HCT116 (cell line): ENCODE data around the gene NOC4L. TPM values are rescaled to one million over a fixed set of nuclear protein-coding genes. Genes with fewer than 3 reads are reported as not detected.
A peak's percentile ranks its signal among the peaks of the same experiment; 100 is the strongest.

Source experiments
- ATAC-seq: fragments of 200-7000 bp; cut with Tn5 transposase; 2 replicates; pipeline ENCODE4 v1.9.1; 2020; ENCODE audit warnings: mild to moderate bottlenecking, moderate library complexity
- BruUV-seq: library from RNA; stranded (reverse); fragments of 400-500 nt; replicated peaks from 2 replicates; lab custom pipeline; 2021; lab: Mats Ljungman, UMichigan
- CTCF ChIA-PET: fragments of 300-600 bp; sonication (Branson Sonifier 250); formaldehyde crosslinking; loops from one replicate; lab custom pipeline; 2021; ENCODE audit warnings: antibody characterized with exemption; lab: Charles Lee
- POLR2A ChIA-PET: fragments of 300-600, 350-600 bp; sonication (Branson Sonifier 250); formaldehyde crosslinking; loops from one replicate; lab custom pipeline; 2021; ENCODE audit warnings: antibody characterized with exemption; lab: Charles Lee
- RAD21 ChIA-PET, 2 experiments: fragments of 300-600 bp; sonication (Branson Sonifier 250); formaldehyde crosslinking; loops; one replicate each; lab custom pipeline; 2023; ENCODE audit warnings: low total read pairs in 2 of 2; ENCODE audit not compliant: uncharacterized antibody in 2 of 2, unreplicated experiment in 2 of 2, low non-redundant PET in 1 of 2; lab: Charles Lee
- DNase-seq: peaks from one replicate; pipeline ENCODE4 v3.0.0-alpha.2; 2010; ENCODE audit warnings: low read depth, low spot score
- H2AFZ ChIP-seq: fragments of 200-600 bp; shearing (Covaris generic), sonication (generic); 2 replicates; pipeline ENCODE4 v1.6.1; 2017; ENCODE audit warnings: low read depth, mixed run types, mixed read lengths, antibody characterized with exemption, low read length; ENCODE audit not compliant: poor library complexity, severe bottlenecking
- H3K27ac ChIP-seq: 2 replicates; pipeline ENCODE4 v1.5.1; 2012; ENCODE audit warnings: low read depth, low read length
- H3K27me3 ChIP-seq: fragments of 200-600 bp; sonication (generic); 2 replicates; pipeline ENCODE4 v1.6.1; 2016; ENCODE audit warnings: mixed run types, low read length, mixed read lengths; ENCODE audit not compliant: insufficient read depth
- H3K36me3 ChIP-seq, 2 experiments: fragments of 200-500 bp in 1 of 2; fragments of 200-600 bp in 1 of 2; sonication (Bioruptor generic) in 1 of 2; sonication (generic) in 1 of 2; 2 replicates each; pipeline versions ENCODE4 v1.5.1 to v1.6.1; 2014 to 2016; ENCODE audit warnings: low read length in 2 of 2, inconsistent platforms in 1 of 2, mixed read lengths in 1 of 2, mixed run types in 1 of 2; ENCODE audit not compliant: insufficient read depth in 2 of 2, control insufficient read depth in 1 of 2
- H3K4me1 ChIP-seq, 2 experiments: fragments of 200-600 bp in 1 of 2; sonication (generic) in 1 of 2; 2 replicates each; pipeline versions ENCODE4 v1.5.1 to v1.6.1; 2012 to 2017; ENCODE audit warnings: low read length in 2 of 2, inconsistent platforms in 1 of 2, mild to moderate bottlenecking in 1 of 2, mixed read lengths in 1 of 2, mixed run types in 1 of 2, moderate library complexity in 1 of 2; ENCODE audit not compliant: insufficient read depth in 2 of 2, control insufficient read depth in 1 of 2
- H3K4me2 ChIP-seq: fragments of 200-600 bp; sonication (generic); 2 replicates; pipeline ENCODE4 v1.6.1; 2017; ENCODE audit warnings: mixed run types, low read length, mixed read lengths
- H3K4me3 ChIP-seq, 2 experiments: fragments of 200-600 bp in 1 of 2; sonication (generic) in 1 of 2; replicated peaks in 1 of 2; 2 replicates each; pipeline ENCODE4 v1.5.1; 2011 to 2016; ENCODE audit warnings: low read length in 2 of 2, control low read depth in 1 of 2, low read depth in 1 of 2, mild to moderate bottlenecking in 1 of 2, mixed read lengths in 1 of 2, mixed run types in 1 of 2
- H3K79me2 ChIP-seq: fragments of 200-600 bp; sonication (generic); 2 replicates; pipeline ENCODE4 v1.6.1; 2017; ENCODE audit warnings: mild to moderate bottlenecking, mixed run types, low read length, moderate library complexity, mixed read lengths; ENCODE audit not compliant: insufficient read depth
- H3K9ac ChIP-seq: fragments of 200-600 bp; sonication (generic); 2 replicates; pipeline ENCODE4 v1.6.1; 2016; ENCODE audit warnings: low read length, mixed read lengths
- H3K9me2 ChIP-seq: fragments of 200-600 bp; sonication (generic), shearing (Covaris generic); 2 replicates; pipeline ENCODE4 v1.6.1; 2017; ENCODE audit warnings: mixed run types, mild to moderate bottlenecking, moderate library complexity; ENCODE audit not compliant: insufficient read depth
- H3K9me3 ChIP-seq, 2 experiments: fragments of 200-500 bp in 1 of 2; fragments of 200-600 bp in 1 of 2; sonication (Bioruptor generic) in 1 of 2; sonication (generic) in 1 of 2; 2 replicates each; pipeline ENCODE4 v1.6.1; 2014 to 2017; ENCODE audit warnings: low read length in 2 of 2, mixed read lengths in 2 of 2, inconsistent platforms in 1 of 2, low read depth in 1 of 2, mild to moderate bottlenecking in 1 of 2, mixed run types in 1 of 2, moderate library complexity in 1 of 2; ENCODE audit not compliant: control insufficient read depth in 1 of 2, insufficient read depth in 1 of 2
- H4K20me1 ChIP-seq: fragments of 200-600 bp; sonication (generic), shearing (Covaris generic); 2 replicates; pipeline ENCODE4 v1.6.1; 2017; ENCODE audit warnings: mixed run types, mild to moderate bottlenecking, moderate library complexity; ENCODE audit not compliant: insufficient read depth
- CBX3 ChIP-seq: IDR thresholded peaks from 2 replicates; pipeline ENCODE4 v1.6.1; 2012; ENCODE audit warnings: low read depth
- CEBPB ChIP-seq: IDR thresholded peaks from 2 replicates; pipeline ENCODE4 v1.6.1; 2012; ENCODE audit warnings: low read depth
- EGR1 ChIP-seq: IDR thresholded peaks from 2 replicates; pipeline ENCODE4 v1.6.1; 2012; ENCODE audit warnings: low read depth
- FOSL1 ChIP-seq: IDR thresholded peaks from 2 replicates; pipeline ENCODE4 v1.6.1; 2012; ENCODE audit warnings: low read depth
- MAX ChIP-seq: IDR thresholded peaks from 2 replicates; pipeline ENCODE4 v1.6.1; 2012
- POLR2A ChIP-seq: IDR thresholded peaks from 2 replicates; pipeline ENCODE4 v1.7.0; 2011; ENCODE audit warnings: borderline replicate concordance; ENCODE audit not compliant: insufficient read depth, insufficient read length; ENCODE audit errors: extremely low read depth
- POLR2AphosphoS5 ChIP-seq: IDR thresholded peaks from 2 replicates; pipeline ENCODE4 v1.6.1; 2011; ENCODE audit warnings: mild to moderate bottlenecking, low read depth, low read length, moderate library complexity
- RAD21 ChIP-seq: IDR thresholded peaks from 2 replicates; pipeline ENCODE4 v1.6.1; 2012; ENCODE audit warnings: low read depth, mild to moderate bottlenecking
- REST ChIP-seq: IDR thresholded peaks from 2 replicates; pipeline ENCODE4 v1.6.1; 2012; ENCODE audit warnings: low read depth
- SIN3A ChIP-seq: IDR thresholded peaks from 2 replicates; pipeline ENCODE4 v1.6.1; 2012; ENCODE audit warnings: low read depth
- SP1 ChIP-seq: IDR thresholded peaks from 2 replicates; pipeline ENCODE4 v1.6.1; 2012; ENCODE audit warnings: low read depth
- YY1 ChIP-seq: IDR thresholded peaks from 2 replicates; pipeline ENCODE4 v1.6.1; 2011; ENCODE audit warnings: low read length, low read depth, moderate library complexity, mild to moderate bottlenecking; ENCODE audit not compliant: insufficient replicate concordance; ENCODE audit errors: extremely low read depth
- ZFX ChIP-seq: fragments of 450-650 bp; IDR thresholded peaks from 2 replicates; pipeline ENCODE4 v1.6.1; 2017
- ZNF274 ChIP-seq: fragments of 200-500 bp; sonication (Bioruptor generic); IDR thresholded peaks from 2 replicates; pipeline ENCODE4 v1.6.1; 2014; ENCODE audit warnings: mild to moderate bottlenecking, low read depth, low read length, inconsistent platforms
- intact Hi-C: fragments of 100-400 bp; cut with micrococcal nuclease; formaldehyde crosslinking; loops from 2 replicates; pipeline ENCODE4 v1.10.0; 2022
- total RNA-seq: library from RNA; stranded (reverse); gene quantifications from one replicate; pipeline ENCODE4 v1.2.1, GENCODE V29; 2021; ENCODE audit not compliant: unreplicated experiment
- TF ChIP-seq, protein P1 (sequence below): IDR thresholded peaks from 2 replicates; pipeline ENCODE4 v1.6.1; 2012

The NOC4L gene
- total RNA-seq, 1 experiment from 2014 or later, result 47.6 TPM

- ATAC-seq (no peak), DNase-seq (no peak)
- Histone ChIP-seq H3K36me3 (peaks cover 0 to 26% of the 10 kb centered on the region in 2 experiments; a peak in 2 of 4 replicates), H3K27me3 (no peaks in the 10 kb centered on the region), H3K79me2 (no peaks in the 10 kb centered on the region), H3K4me3 (no peak overlapping the region), H3K9me3 (peaks cover 0 to 16% of the 10 kb centered on the region in 2 experiments; a peak in 1 of 4 replicates), H2AFZ (no peak overlapping the region), H4K20me1 (no peaks in the 10 kb centered on the region), H3K4me1 (peaks cover 0 to 7% of the 10 kb centered on the region in 2 experiments; a peak in 1 of 4 replicates), H3K4me2 (no peak overlapping the region), H3K9me2 (no peaks in the 10 kb centered on the region), H3K27ac (peak overlapping the region; percentile 1; the same call in 1 of the 2 replicates), H3K9ac (no peak overlapping the region)
- no TSS peak for BruUV-seq
- intact Hi-C loops, result no loop called here
- CTCF ChIA-PET, result no interaction called here
- RAD21 ChIA-PET, result no interaction called here
- POLR2A ChIA-PET, result no interaction called here
- TF ChIP-seq EGR1 (no peak), POLR2A (no peak)
Measured at GRCh38 chr12:132156573-132157325, 12.5 kb downstream of the NOC4L start.

- DNase-seq (no peak), ATAC-seq (no peak)
- ChIA-PET POLR2A (no interaction called here), CTCF (no interaction called here), RAD21 (no interaction called here)
- no peak overlapping the region for H3K9ac ChIP-seq
- no TSS peak for BruUV-seq
- no peak overlapping the region for H3K27ac ChIP-seq
- H3K36me3 ChIP-seq, result peaks cover 0 to 26% of the 10 kb centered on the region in 2 experiments; a peak in 1 of 4 replicates
- H3K4me2 ChIP-seq, result no peak overlapping the region
- no peaks in the 10 kb centered on the region for H4K20me1 ChIP-seq
- no peaks in the 10 kb centered on the region for H3K79me2 ChIP-seq
- intact Hi-C loops, result no loop called here
- peaks cover 0 to 16% of the 10 kb centered on the region in 2 experiments; a peak in 1 of 4 replicates for H3K9me3 ChIP-seq
- peaks cover 0 to 7% of the 10 kb centered on the region in 2 experiments; a peak in 1 of 4 replicates for H3K4me1 ChIP-seq
- H3K9me2 ChIP-seq, result no peaks in the 10 kb centered on the region
- H2AFZ ChIP-seq, result no peak overlapping the region
- H3K27me3 ChIP-seq, result no peaks in the 10 kb centered on the region
- H3K4me3 ChIP-seq, result no peak overlapping the region
- TF ChIP-seq CBX3 (no peak), SP1 (no peak), POLR2AphosphoS5 (no peak), CEBPB (no peak), SIN3A (no peak), YY1 (no peak), MAX (no peak), FOSL1 (no peak), RAD21 (no peak), ZFX (no peak), REST (no peak), ZNF274 (no peak)
- TF ChIP-seq, protein P1, sequence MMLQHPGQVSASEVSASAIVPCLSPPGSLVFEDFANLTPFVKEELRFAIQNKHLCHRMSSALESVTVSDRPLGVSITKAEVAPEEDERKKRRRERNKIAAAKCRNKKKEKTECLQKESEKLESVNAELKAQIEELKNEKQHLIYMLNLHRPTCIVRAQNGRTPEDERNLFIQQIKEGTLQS, result no peak
Measured at GRCh38 chr12:132157733-132158409, 13.6 kb downstream of the NOC4L start.
